ENCODE measurements around the gene BACH1. TPM values are rescaled to one million over a fixed set of nuclear protein-coding genes. Genes with fewer than 3 reads are reported as not detected.

The BACH1 gene
- total and polyA plus RNA-seq, 4 experiments from 2014 or later = 19.1 to 49.0 (median 32.9) TPM

DNA sequence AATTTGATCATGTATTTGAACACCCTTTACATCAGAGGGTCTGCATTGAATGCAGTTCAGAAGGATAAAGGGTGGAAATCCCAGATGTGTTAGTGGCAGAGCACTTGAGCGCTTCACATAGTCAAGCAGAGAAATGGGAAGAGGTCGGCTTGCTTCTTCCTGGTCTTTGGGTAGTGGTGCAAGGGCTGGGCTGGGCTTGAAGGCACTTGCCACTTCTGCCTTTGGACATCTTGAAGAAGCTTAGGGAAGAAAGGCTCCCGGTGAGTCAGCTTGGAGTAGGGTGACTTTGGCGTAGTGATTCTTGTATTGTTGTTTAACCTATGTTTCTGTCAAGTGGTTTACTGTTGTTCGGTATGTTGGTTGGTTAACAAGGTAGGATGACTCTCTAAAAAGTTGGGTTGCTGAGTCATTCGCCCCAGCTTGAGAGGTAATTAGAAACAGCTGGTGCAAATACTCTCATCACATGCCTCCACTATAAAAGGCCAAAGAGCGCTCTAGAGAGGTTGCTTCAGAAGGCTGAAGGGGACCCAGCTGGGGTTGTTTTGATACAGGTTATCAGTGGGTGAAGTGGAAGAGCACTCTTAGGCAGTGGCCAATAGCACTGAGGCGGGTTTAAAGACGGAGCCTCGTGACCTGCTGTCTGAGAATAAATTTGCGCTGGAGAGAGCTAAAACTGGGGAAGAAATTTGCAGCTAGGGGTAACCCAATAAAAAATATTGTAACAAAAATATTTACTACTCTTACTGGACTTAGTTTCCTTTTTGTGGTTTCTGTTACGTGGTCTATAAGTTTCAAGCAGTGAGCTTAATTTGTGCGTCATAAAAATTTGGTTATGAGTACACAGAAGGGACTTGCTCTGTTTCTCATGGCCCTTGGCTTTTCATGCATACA is 1.4 kb downstream of the BACH1 start:
- peak overlapping the region; percentile 32 to 67 for H3K4me3 ChIP-seq (ENCODE audit: low read length in 2 of 2)
- POLR2A ChIA-PET (ENCODE audit: partially characterized antibody) = interaction anchor here (0.6 to 4.3 kb wide), 14 partner anchors 10 to 307 kb away, joined by 3 to 42 read pairs (median 6); partner anchors contain the start of genes CCT8, LTN1, RWDD2B and USP16
- H3K27me3 ChIP-seq (ENCODE audit: insufficient read depth, low read length) = no peaks in the 10 kb centered on the region

DNA sequence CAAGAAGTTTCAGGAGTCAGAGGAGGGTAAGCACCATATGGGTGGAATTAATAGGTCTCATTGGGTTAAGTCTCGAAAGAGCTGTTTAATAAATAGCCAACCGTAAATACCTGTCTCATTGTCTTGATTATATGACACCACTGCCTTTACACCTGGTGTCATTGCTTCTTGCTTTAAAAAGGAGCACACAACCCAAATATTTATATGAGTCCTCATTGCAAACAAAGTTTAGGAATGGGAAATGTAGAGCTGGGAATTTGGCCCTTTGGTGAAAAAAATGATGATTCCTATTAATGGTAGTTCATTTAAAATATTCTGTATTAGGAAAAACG is 2.1 kb downstream of the BACH1 start:
- Mint-ChIP-seq H3K36me3 (peaks cover 1 to 4% of the 10 kb centered on the region in 2 donors), H3K9me3 (peaks cover 0 to 2% (median 0%) of the 10 kb centered on the region in 8 donors), H3K4me1 (peaks cover 38 to 74% (median 56%) of the 10 kb centered on the region in 4 donors), H3K27me3 (no peaks in the 10 kb centered on the region), H3K27ac (peak overlapping the region in 5 of 7 donors; percentile 6 to 89 (median 70)), H3K4me3 (peak overlapping the region in 7 of 8 donors; percentile 86 to 95 (median 90))
- H3K27ac ChIP-seq (ENCODE audit: low read depth, low read length) = no peak overlapping the region
- H3K9me3 ChIP-seq (ENCODE audit: control insufficient read depth in 1 of 2, low read length in 2 of 2) = no peaks in the 10 kb centered on the region
- no peak for DNase-seq
- intact Hi-C loops (cut with micrococcal nuclease) = loop anchor here (1.0 kb wide), 1 partner anchor 48 kb away; no protein-coding TSS in a partner anchor
- H3K4me3 ChIP-seq (ENCODE audit: low read length in 2 of 2) = peak overlapping the region in 1 of 2 donors; percentile 67
- no peaks in the 10 kb centered on the region for H3K36me3 ChIP-seq (ENCODE audit: insufficient read depth, low read length)
- H3K27me3 ChIP-seq (ENCODE audit: insufficient read depth, low read length) = no peaks in the 10 kb centered on the region
- H3K4me1 ChIP-seq (ENCODE audit: insufficient read depth, low read length) = peaks cover 62% of the 10 kb centered on the region
- ChIA-PET POLR2A (ENCODE audit: partially characterized antibody) (interaction anchor here (1.6 to 4.3 kb wide), 9 partner anchors 10 to 308 kb away, joined by 3 to 42 read pairs (median 10); partner anchors contain the start of genes CCT8, LTN1, RWDD2B and USP16), CTCF (ENCODE audit: partially characterized antibody) (interaction anchor here (0.9 to 2.8 kb wide), 10 partner anchors 10 to 224 kb away, joined by 3 to 14 read pairs (median 8); no protein-coding TSS in a partner anchor)

More for the DNA sequence above, 1.4 kb downstream of the BACH1 start:
- intact Hi-C loops (cut with micrococcal nuclease) = loop anchor here (1.0 to 10.0 kb wide), 6 partner anchors 48 to 415 kb away; partner anchors contain the start of genes CCT8 and USP16
- CTCF ChIA-PET (ENCODE audit: partially characterized antibody) = interaction anchor here (0.6 to 2.8 kb wide), 18 partner anchors 9 to 223 kb away, joined by 3 to 14 read pairs (median 3); no protein-coding TSS in a partner anchor
- Histone ChIP-seq H3K9me3 (ENCODE audit: control insufficient read depth in 1 of 2, low read length in 2 of 2) (no peaks in the 10 kb centered on the region), H3K27ac (ENCODE audit: low read depth, low read length) (peak overlapping the region; percentile 47), H3K36me3 (ENCODE audit: insufficient read depth, low read length) (no peaks in the 10 kb centered on the region), H3K4me1 (ENCODE audit: insufficient read depth, low read length) (peaks cover 62% of the 10 kb centered on the region)
- Mint-ChIP-seq H3K27me3 (no peaks in the 10 kb centered on the region), H3K27ac (peak overlapping the region; percentile 70 to 94 (median 85)), H3K4me3 (peak overlapping the region; percentile 86 to 95 (median 90)), H3K9me3 (peaks cover 0 to 2% (median 0%) of the 10 kb centered on the region in 8 donors), H3K36me3 (peaks cover 0 to 4% of the 10 kb centered on the region in 2 donors), H3K4me1 (peaks cover 41 to 76% (median 59%) of the 10 kb centered on the region in 4 donors)
- peak; percentile 36 to 75 (median 42) for DNase-seq

DNA sequence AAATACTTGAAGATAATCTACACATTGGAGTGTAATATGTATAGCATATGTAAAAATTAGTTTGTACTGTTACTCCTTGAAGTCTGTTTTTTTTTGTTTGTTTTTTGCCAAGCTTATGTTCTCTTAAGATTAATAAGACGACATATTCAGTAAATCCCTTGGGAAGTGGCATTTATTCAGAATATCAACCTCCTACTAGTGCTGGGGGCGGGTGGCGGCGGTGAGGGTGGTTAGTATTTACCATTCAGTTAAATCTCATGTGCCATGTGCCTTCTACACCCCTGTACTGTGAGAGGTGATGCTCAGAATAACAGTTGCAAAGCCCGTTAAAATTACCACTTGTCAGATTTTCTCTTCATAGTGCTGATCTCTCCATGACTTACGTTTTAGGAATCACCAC is 3.0 kb downstream of the BACH1 start:
- ChIA-PET POLR2A (ENCODE audit: partially characterized antibody) (interaction anchor here (4.3 kb wide), 1 partner anchor 223 kb away, joined by 42 read pairs; no protein-coding TSS in a partner anchor), CTCF (ENCODE audit: partially characterized antibody) (interaction anchor here (2.4 to 2.8 kb wide), 3 partner anchors 29 to 75 kb away, joined by 8 to 14 read pairs (median 9); no protein-coding TSS in a partner anchor)
- no peaks in the 10 kb centered on the region for H3K27me3 ChIP-seq (ENCODE audit: insufficient read depth, low read length)
- H3K36me3 ChIP-seq (ENCODE audit: insufficient read depth, low read length) = no peaks in the 10 kb centered on the region
- no peak for DNase-seq
- Mint-ChIP-seq H3K4me1 (peaks cover 42 to 77% (median 61%) of the 10 kb centered on the region in 4 donors), H3K27me3 (no peaks in the 10 kb centered on the region), H3K4me3 (peak overlapping the region in 1 of 8 donors; percentile 21), H3K27ac (peak overlapping the region in 1 of 7 donors; percentile 15), H3K36me3 (peaks cover 6 to 7% of the 10 kb centered on the region in 2 donors), H3K9me3 (peaks cover 0 to 2% (median 0%) of the 10 kb centered on the region in 8 donors)
- H3K4me1 ChIP-seq (ENCODE audit: insufficient read depth, low read length) = peaks cover 64% of the 10 kb centered on the region
- H3K4me3 ChIP-seq (ENCODE audit: low read length in 2 of 2) = no peak overlapping the region
- no peak overlapping the region for H3K27ac ChIP-seq (ENCODE audit: low read depth, low read length)
- intact Hi-C loops (cut with micrococcal nuclease) = no loop called here
- no peaks in the 10 kb centered on the region for H3K9me3 ChIP-seq (ENCODE audit: control insufficient read depth in 1 of 2, low read length in 2 of 2)

DNA sequence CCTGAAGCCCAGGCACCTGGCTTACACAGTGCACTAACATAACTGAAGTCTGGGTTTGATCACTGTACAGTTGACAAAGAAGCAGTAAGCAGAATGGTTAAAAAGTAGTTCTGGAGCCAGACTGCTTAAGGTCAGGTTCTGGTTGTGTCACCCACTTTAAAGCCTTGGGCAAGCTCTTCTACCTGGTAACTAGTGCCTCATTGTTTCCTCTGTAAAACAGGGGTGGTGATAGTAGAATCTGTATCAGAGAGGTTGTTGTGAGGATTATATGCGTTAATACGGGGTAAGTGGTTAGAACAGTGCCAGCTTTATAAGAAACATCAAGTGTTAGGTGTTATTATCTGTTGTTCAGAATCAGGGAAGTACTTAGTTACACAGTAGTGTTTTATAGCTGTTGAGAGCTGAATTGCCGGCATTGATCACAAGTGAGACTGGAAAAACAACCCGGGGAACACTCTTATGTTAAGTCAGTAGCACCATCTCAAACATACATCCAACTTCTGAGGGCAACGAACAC is 3.7 kb downstream of the BACH1 start:
- POLR2A ChIA-PET (ENCODE audit: partially characterized antibody) = no interaction called here
- H3K27ac Mint-ChIP-seq = no peak overlapping the region

DNA sequence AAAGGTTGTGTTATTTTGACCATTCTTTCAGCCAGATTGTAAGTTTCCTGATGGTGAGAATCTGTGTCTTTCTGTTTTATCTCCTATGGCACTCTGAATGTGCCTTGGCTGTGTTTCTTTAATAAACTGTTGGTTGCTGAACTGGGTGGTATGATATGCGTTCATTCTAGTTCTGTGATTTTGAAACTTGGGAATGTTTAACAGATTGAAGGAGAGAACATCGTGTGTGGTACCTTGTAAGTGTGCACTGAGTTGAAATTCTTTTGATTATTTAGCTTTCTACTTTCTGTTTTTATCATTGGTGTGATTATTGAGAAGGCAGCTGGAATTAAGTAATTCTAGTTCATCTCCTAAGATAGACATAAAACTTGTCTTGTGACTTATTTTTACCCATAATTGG is 4.6 kb downstream of the BACH1 start:
- Mint-ChIP-seq H3K4me1 (peaks cover 44 to 72% (median 58%) of the 10 kb centered on the region in 4 donors), H3K9me3 (no peaks in the 10 kb centered on the region), H3K36me3 (peaks cover 6 to 7% of the 10 kb centered on the region in 2 donors), H3K4me3 (no peak overlapping the region), H3K27me3 (no peaks in the 10 kb centered on the region), H3K27ac (peak overlapping the region in 3 of 7 donors; percentile 16 to 44 (median 35))
- CTCF ChIA-PET (ENCODE audit: partially characterized antibody) = interaction anchor here (1.4 kb wide), 1 partner anchor 45 kb away, joined by 3 read pairs; no protein-coding TSS in a partner anchor
- peaks cover 53% of the 10 kb centered on the region for H3K4me1 ChIP-seq (ENCODE audit: insufficient read depth, low read length)
- DNase-seq = no peak
- POLR2A ChIA-PET (ENCODE audit: partially characterized antibody) = no interaction called here
- intact Hi-C loops (cut with micrococcal nuclease) = no loop called here
- H3K4me3 ChIP-seq (ENCODE audit: low read length in 2 of 2) = no peak overlapping the region
- no peaks in the 10 kb centered on the region for H3K27me3 ChIP-seq (ENCODE audit: insufficient read depth, low read length)
- H3K36me3 ChIP-seq (ENCODE audit: insufficient read depth, low read length) = no peaks in the 10 kb centered on the region
- H3K27ac ChIP-seq (ENCODE audit: low read depth, low read length) = no peak overlapping the region
- H3K9me3 ChIP-seq (ENCODE audit: control insufficient read depth in 1 of 2, low read length in 2 of 2) = no peaks in the 10 kb centered on the region

More for the DNA sequence above, 3.7 kb downstream of the BACH1 start:
- H3K27ac ChIP-seq (ENCODE audit: low read depth, low read length) = no peak overlapping the region
- no peak overlapping the region for H3K4me3 ChIP-seq (ENCODE audit: low read length in 2 of 2)
- H3K36me3 ChIP-seq (ENCODE audit: insufficient read depth, low read length) = no peaks in the 10 kb centered on the region
- peaks cover 62% of the 10 kb centered on the region for H3K4me1 ChIP-seq (ENCODE audit: insufficient read depth, low read length)
- no peaks in the 10 kb centered on the region for H3K27me3 ChIP-seq (ENCODE audit: insufficient read depth, low read length)
- CTCF ChIA-PET (ENCODE audit: partially characterized antibody) = interaction anchor here (1.4 kb wide), 1 partner anchor 46 kb away, joined by 3 read pairs; no protein-coding TSS in a partner anchor
- no peaks in the 10 kb centered on the region for H3K9me3 ChIP-seq (ENCODE audit: control insufficient read depth in 1 of 2, low read length in 2 of 2)
- Mint-ChIP-seq H3K4me1 (peaks cover 44 to 71% (median 62%) of the 10 kb centered on the region in 4 donors), H3K27me3 (no peaks in the 10 kb centered on the region), H3K9me3 (peaks cover 0 to 2% (median 0%) of the 10 kb centered on the region in 8 donors), H3K36me3 (peaks cover 6 to 7% of the 10 kb centered on the region in 2 donors), H3K4me3 (peak overlapping the region in 1 of 8 donors; percentile 0)
- intact Hi-C loops (cut with micrococcal nuclease) = no loop called here
- DNase-seq = no peak

DNA sequence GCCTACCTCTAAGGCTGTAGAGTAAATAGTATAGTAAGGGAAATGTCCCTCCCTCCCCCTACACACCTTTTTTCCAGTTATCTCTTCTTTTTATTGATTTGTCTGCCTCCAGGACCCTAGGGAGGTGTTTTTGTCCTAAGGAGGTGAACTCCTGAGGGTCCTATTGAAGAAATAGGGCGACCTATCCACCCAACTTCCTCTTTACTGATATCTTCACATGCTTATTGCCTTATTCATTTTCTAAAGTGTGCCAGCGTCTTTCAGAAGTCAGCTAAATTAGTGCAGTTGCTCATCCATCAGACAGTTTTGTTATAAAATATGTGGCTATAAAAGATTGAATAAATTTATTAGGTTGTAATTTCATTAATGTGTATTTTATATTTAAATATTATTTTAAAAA is 5.9 kb downstream of the BACH1 start:
- H3K27ac ChIP-seq (ENCODE audit: low read depth, low read length) = no peak overlapping the region
- no peak for DNase-seq
- ChIA-PET CTCF (ENCODE audit: partially characterized antibody) (interaction anchor here (0.7 kb wide), 1 partner anchor 15 kb away, joined by 3 read pairs; no protein-coding TSS in a partner anchor), POLR2A (ENCODE audit: partially characterized antibody) (no interaction called here)
- H3K4me1 ChIP-seq (ENCODE audit: insufficient read depth, low read length) = peaks cover 52% of the 10 kb centered on the region
- peaks cover 6 to 7% of the 10 kb centered on the region in 2 donors for H3K36me3 Mint-ChIP-seq
- intact Hi-C loops (cut with micrococcal nuclease) = no loop called here
- H3K36me3 ChIP-seq (ENCODE audit: insufficient read depth, low read length) = no peaks in the 10 kb centered on the region
- H3K9me3 ChIP-seq (ENCODE audit: control insufficient read depth in 1 of 2, low read length in 2 of 2) = no peaks in the 10 kb centered on the region
- H3K27ac Mint-ChIP-seq = peak overlapping the region in 1 of 7 donors; percentile 48
- H3K4me3 ChIP-seq (ENCODE audit: low read length in 2 of 2) = no peak overlapping the region
- no peaks in the 10 kb centered on the region for H3K27me3 Mint-ChIP-seq
- H3K27me3 ChIP-seq (ENCODE audit: insufficient read depth, low read length) = no peaks in the 10 kb centered on the region
- H3K4me1 Mint-ChIP-seq = peaks cover 47 to 78% (median 62%) of the 10 kb centered on the region in 4 donors
- H3K4me3 Mint-ChIP-seq = no peak overlapping the region
- H3K9me3 Mint-ChIP-seq = no peaks in the 10 kb centered on the region

All from CD4-positive, alpha-beta memory T cell (primary cell).